Activated CD8-positive, alpha-beta memory T cell treated with anti-CD3 and anti-CD28 coated beads for 1 hour (primary cell): ENCODE data around the gene SLC16A1.
"Not testable (repeated sequence)": the region's sequence is repeated elsewhere in the genome, so short reads cannot be mapped to it uniquely, and the experiment has no call there.

Experiments used
- DNase-seq, 2 donors: peaks; one replicate each; pipeline ENCODE4 v3.0.0-alpha.2; 2020; ENCODE audit warnings: low read depth in 1 of 2; ENCODE audit errors: extremely low read depth in 1 of 2

SLC16A1 gene, protein sequence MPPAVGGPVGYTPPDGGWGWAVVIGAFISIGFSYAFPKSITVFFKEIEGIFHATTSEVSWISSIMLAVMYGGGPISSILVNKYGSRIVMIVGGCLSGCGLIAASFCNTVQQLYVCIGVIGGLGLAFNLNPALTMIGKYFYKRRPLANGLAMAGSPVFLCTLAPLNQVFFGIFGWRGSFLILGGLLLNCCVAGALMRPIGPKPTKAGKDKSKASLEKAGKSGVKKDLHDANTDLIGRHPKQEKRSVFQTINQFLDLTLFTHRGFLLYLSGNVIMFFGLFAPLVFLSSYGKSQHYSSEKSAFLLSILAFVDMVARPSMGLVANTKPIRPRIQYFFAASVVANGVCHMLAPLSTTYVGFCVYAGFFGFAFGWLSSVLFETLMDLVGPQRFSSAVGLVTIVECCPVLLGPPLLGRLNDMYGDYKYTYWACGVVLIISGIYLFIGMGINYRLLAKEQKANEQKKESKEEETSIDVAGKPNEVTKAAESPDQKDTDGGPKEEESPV

GRCh38 chr1:112955773-112956543, at the start of gene SLC16A1:
Gene SLC16A1, minus strand, starts transcription at chr1:112956196. Its CDS starts 26,888 bp downstream, at chr1:112929308.
- DNase-seq: peak; percentile 69 to 87

DNA sequence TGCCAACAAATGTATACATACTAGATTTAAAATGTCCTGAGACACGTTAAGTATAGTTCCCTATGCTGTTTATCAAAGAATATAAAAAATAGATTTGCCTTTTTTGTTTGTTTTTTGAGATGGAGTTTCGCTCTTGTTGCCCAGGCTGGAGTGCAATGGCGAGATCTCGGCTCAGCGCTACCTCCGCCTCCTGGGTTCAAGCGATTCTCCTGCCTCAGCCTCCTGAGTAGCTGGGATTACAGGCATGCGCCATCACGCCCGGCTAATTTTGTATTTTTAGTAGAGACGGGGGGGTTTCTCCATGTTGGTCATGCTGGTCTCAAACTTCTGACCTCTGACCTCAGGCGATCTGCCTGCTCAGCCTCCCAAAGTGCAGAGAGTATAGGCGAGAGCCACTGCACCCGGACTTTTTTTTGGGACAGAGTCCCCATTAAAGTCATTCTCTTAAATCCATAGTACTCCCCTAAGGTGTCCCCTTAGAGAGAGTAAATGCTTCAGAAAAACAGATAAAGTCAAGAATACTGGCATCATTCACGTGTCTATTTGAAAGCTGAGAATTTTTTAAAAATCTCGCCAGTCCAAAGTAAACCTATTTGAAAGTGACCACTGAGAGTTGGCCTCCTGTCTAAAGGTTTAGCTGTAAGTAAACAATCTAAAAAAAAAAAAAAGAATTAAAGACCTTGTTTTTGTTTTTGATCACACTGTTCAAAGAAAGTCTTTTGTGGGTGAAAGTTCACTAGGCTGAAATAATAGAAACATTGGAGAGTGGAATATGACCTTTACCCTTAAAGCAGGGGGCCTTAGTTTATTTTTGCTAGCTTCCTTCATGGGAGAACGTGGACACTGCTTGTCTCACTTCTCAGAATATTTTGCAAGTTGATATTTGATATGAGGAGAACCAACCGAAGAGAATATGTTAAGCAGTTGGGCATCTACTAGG, 48.0 kb upstream of the SLC16A1 start:
- no peak for DNase-seq

- DNase-seq: no peak
These were observed 46.3 kb upstream of the SLC16A1 start for GRCh38 chr1:113002297-113002696.

DNA sequence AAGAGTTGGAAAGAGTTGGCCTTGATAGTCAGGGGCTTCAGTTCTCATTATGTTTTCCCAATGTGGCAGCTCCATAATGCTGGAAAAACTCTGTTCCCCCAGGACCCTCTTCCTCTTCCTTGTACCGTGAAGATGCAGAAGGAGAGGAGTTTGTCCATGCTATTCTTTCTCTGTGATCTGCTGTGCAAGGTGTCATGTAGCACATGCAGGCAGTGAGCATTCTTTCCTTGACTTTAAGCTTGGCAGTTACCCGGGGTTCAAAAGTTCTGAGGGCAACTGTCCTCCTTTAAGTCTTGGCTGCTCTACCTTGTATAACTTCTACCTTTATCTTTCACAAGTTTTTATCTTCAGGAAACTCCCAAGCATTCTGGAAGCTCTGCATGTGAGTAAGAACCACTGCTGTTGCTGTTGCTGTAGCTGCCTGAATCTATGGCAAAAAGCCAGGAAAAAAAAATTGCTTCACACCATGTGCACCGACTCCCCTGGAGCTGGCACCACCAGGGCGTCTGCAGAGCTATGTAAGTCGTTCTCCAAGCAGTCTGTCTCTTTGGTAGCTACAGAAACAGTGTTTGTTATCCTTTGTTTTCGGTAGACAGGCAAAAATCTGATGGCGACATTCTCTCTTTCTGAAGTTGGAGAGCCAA, 42.7 kb upstream of the SLC16A1 start:
- DNase-seq: no peak

GRCh38 chr1:112997781-112998180, 41.8 kb upstream of the SLC16A1 start:
- no peak for DNase-seq

DNA sequence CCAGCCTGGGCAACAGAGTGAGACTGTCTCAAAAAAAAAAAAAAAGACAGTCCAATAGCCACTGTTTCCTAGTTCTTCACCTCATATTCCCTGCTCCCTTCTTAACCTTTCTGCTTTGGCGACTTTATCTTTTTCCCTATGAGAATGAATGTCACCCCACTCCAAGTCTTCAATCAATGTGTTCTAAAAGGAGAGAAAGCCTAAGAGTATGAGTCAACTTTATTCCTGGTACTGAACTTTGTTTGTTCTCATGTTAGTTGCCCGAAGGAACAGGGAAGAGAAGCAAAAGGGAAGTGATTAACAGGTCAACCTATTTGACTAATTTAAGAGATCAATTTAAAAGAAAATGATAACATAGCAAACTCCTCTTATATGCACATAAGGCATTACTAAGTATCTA, 39.9 kb upstream of the SLC16A1 start:
- DNase-seq: no peak

GRCh38 chr1:112995021-112995420, 39.0 kb upstream of the SLC16A1 start:
- not testable (repeated sequence) for DNase-seq

- DNase-seq: no peak
These were observed 36.8 kb upstream of the SLC16A1 start for GRCh38 chr1:112992780-112993179.

GRCh38 chr1:112991402-112992120, 35.6 kb upstream of the SLC16A1 start:
- no peak for DNase-seq

- no peak for DNase-seq
These were observed 34.3 kb upstream of the SLC16A1 start for GRCh38 chr1:112990271-112990670.

DNA sequence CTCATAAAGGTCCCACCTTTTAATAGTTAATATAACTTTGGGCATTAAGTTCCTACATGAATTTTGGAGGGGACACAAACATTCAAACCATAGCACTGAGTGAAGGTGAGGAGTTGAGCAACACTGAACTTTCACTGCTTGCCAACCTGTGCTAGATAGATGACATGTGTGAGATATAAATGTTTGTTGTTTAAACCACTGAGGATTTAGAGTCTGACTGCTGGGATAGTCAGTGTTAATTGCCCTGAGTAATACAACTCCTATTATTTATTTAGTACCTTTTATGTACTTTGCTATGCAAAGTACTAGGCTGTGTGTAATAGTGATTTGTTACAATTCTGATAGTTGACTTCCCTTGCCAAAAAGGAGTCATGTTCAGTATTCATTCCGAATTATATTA, 32.4 kb upstream of the SLC16A1 start:
- no peak for DNase-seq

GRCh38 chr1:112985123-112985522, 29.1 kb upstream of the SLC16A1 start:
- no peak for DNase-seq

DNA sequence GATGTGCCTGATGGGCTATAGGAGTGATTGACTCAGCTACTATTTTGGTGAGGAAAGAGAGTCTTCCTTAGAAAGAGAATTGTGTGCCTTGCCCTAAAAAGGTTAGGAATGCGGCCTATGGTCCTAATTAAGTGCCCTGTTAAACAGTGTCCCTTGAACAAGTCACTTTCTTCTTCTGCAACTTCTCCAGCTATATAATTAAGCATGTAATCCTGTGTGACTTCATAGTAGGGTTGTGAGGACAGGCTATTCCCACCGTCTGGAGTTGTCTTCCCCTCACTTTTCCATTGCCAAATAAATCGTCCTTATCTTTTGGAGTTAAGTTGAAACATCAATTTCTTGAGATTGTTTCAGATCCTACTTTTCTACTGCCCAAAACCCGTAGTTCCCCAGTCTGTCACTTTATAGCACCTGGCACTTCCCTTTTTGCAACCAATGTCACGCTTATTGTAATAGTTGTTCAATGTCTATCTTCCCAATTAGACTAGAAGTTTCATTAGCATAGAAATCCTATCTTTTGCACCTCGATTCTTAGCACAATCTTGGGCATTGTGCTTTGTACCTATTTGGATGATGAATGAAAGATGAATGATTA, 27.6 kb upstream of the SLC16A1 start:
- no peak for DNase-seq

DNA sequence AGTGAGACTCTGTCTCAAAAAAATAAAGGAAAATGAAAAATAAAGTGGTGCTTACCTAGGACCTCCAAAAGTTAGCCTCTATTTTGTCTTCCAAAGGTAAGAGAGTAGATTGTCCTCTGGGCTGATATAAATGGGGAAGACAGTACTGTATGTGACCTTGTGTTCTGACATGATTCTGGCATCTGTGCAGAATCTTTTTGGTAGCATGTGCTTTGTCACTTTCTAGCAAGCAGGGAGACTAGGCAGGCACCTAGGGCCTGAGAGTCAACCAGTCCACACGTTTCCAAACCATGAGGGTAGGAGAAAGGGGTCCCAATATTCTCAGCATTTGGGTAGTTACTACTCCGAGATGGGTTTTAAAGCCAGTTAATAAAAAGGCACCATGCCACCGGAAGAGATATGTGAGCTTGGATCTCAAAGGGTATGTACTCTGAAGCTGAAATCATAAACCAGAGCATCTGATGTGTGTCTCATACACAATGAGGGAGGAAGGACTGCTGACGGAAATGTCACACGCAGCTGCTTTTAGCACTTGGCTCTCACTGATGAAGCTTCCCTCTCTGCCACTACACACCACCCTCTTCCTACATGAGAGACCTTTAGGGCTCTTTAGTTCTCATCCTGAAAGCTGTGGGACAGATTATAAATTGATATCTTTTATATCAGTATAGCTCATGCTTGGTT, 27.0 kb upstream of the SLC16A1 start:
- no peak for DNase-seq

- DNase-seq: no peak
These were observed 26.3 kb upstream of the SLC16A1 start for GRCh38 chr1:112982328-112982727.

- DNase-seq: not testable (repeated sequence)
These were observed 25.8 kb upstream of the SLC16A1 start for GRCh38 chr1:112981834-112982233.

GRCh38 chr1:112981426-112981825, 25.4 kb upstream of the SLC16A1 start:
- no peak for DNase-seq

- no peak for DNase-seq
These were observed 19.3 kb upstream of the SLC16A1 start for GRCh38 chr1:112975336-112975735.

GRCh38 chr1:112974646-112975045, 18.6 kb upstream of the SLC16A1 start:
- no peak for DNase-seq
